Prostate gland (tissue), 2 donors: ENCODE measurements around the gene RAB3GAP2.
"Not testable (repeated sequence)": the region's sequence is repeated elsewhere in the genome, so short reads cannot be mapped to it uniquely, and the experiment has no call there.

ENCODE experiments used
- CTCF ChIP-seq, 4 experiments: fragments of 200-600 bp in 2 of 4; fragments of 450-650 bp in 2 of 4; sonication (generic) in 2 of 4; IDR thresholded peaks; 1 replicate in 3 of 4; 2 replicates in 1 of 4; pipeline ENCODE4 v1.5.1; 2016 to 2019; ENCODE audit warnings: antibody characterized with exemption in 4 of 4, mild to moderate bottlenecking in 2 of 4, moderate library complexity in 2 of 4
- POLR2A ChIP-seq: fragments of 450-650 bp; IDR thresholded peaks from one replicate; pipeline ENCODE4 v1.6.1; 2016; ENCODE audit warnings: antibody characterized with exemption, mild to moderate bottlenecking
- POLR2AphosphoS5 ChIP-seq: sonication (generic); formaldehyde crosslinking; IDR thresholded peaks from one replicate; pipeline ENCODE4 v1.6.1; 2017; ENCODE audit warnings: antibody characterized with exemption

- not testable (repeated sequence) for TF ChIP-seq POLR2AphosphoS5; CTCF (IDR thresholded peaks at IDR 0.05); POLR2A
Measured at GRCh38 chr1:220245900-220246299, 26.4 kb downstream of the RAB3GAP2 start.
